GM12875 (cell line): ENCODE data around the gene AGAP3.

Experiments
- H3K4me3 ChIP-seq: one replicate; pipeline ENCODE4 v1.5.1; 2011; ENCODE audit warnings: low read depth, low read length, control low read depth
- CTCF ChIP-seq: IDR thresholded peaks from 2 replicates; pipeline ENCODE4 v1.5.1; 2011; ENCODE audit warnings: low read depth, mild to moderate bottlenecking, control low read depth, inconsistent platforms, low read length, moderate library complexity, borderline replicate concordance; ENCODE audit not compliant: insufficient read depth

Gene AGAP3

GRCh38 chr7:151069841-151070573 is 16.3 kb upstream of the AGAP3 start:
- no peak overlapping the region for H3K4me3 ChIP-seq
- no peak for TF ChIP-seq CTCF

- no peak overlapping the region for H3K4me3 ChIP-seq
- TF ChIP-seq CTCF: no peak
Observed at GRCh38 chr7:151070574-151070960, 15.7 kb upstream of the AGAP3 start.

- no peak overlapping the region for H3K4me3 ChIP-seq
- no peak for TF ChIP-seq CTCF
Observed at GRCh38 chr7:151071032-151071866, 15.0 kb upstream of the AGAP3 start.

GRCh38 chr7:151073990-151074389 is 12.3 kb upstream of the AGAP3 start:
- TF ChIP-seq CTCF: no peak
- H3K4me3 ChIP-seq: no peak overlapping the region

- TF ChIP-seq CTCF: no peak
- H3K4me3 ChIP-seq: no peak overlapping the region
Observed at GRCh38 chr7:151074817-151075661, 11.2 kb upstream of the AGAP3 start.

- TF ChIP-seq CTCF: no peak
- no peak overlapping the region for H3K4me3 ChIP-seq
Observed at GRCh38 chr7:151075662-151075971, 10.7 kb upstream of the AGAP3 start.
